ENCODE data around the gene MICALL1. TPM values are rescaled to one million over a fixed set of nuclear protein-coding genes. Genes with fewer than 3 reads are reported as not detected.

MICALL1 gene
- total RNA-seq, 6 experiments from 2014 or later = 37.7 to 46.5 (median 40.5) TPM

- Mint-ChIP-seq H3K36me3 (ENCODE audit: low read depth) (peaks cover 23% of the 10 kb centered on the region), H3K4me1 (ENCODE audit: low read depth) (peaks cover 19% of the 10 kb centered on the region), H3K27ac (no peak overlapping the region), H3K9me3 (no peaks in the 10 kb centered on the region), H3K27me3 (ENCODE audit: insufficient read depth) (no peaks in the 10 kb centered on the region), H3K4me3 (no peak overlapping the region)
- no peak for DNase-seq
- no peak for TF ChIP-seq CTCF (IDR thresholded peaks at IDR 0.05)
Observed at GRCh38 chr22:37967637-37968451, 61.7 kb downstream of the MICALL1 start.

GRCh38 chr22:37968452-37969251, 62.6 kb downstream of the MICALL1 start:
- peaks cover 23% of the 10 kb centered on the region for H3K36me3 Mint-ChIP-seq (ENCODE audit: low read depth)
- no peak overlapping the region for H3K4me3 Mint-ChIP-seq
- no peak for DNase-seq
- peaks cover 2% of the 10 kb centered on the region; the same call in 1 of the 2 replicates for H3K27me3 Mint-ChIP-seq (ENCODE audit: insufficient read depth)
- no peak for TF ChIP-seq CTCF (IDR thresholded peaks at IDR 0.05)
- H3K27ac Mint-ChIP-seq = no peak overlapping the region
- H3K9me3 Mint-ChIP-seq = no peaks in the 10 kb centered on the region
- peaks cover 19% of the 10 kb centered on the region for H3K4me1 Mint-ChIP-seq (ENCODE audit: low read depth)

GRCh38 chr22:37970864-37971263, 64.8 kb downstream of the MICALL1 start:
- DNase-seq = no peak
- peaks cover 2% of the 10 kb centered on the region; the same call in 1 of the 2 replicates for H3K27me3 Mint-ChIP-seq (ENCODE audit: insufficient read depth)

GRCh38 chr22:37971475-37972434, 65.7 kb downstream of the MICALL1 start:
- TF ChIP-seq CTCF (IDR thresholded peaks at IDR 0.05) = no peak
- Mint-ChIP-seq H3K27me3 (ENCODE audit: insufficient read depth) (peaks cover 2% of the 10 kb centered on the region; the same call in 1 of the 2 replicates), H3K27ac (no peak overlapping the region), H3K4me3 (no peak overlapping the region), H3K4me1 (ENCODE audit: low read depth) (0 out of 2 replicates have a peak, but pooled peaks cover 5% of the 10 kb centered on the region), H3K36me3 (ENCODE audit: low read depth) (peaks cover 28% of the 10 kb centered on the region), H3K9me3 (no peaks in the 10 kb centered on the region)
- DNase-seq = no peak

More at GRCh38 chr22:37970864-37971263, 64.8 kb downstream of the MICALL1 start:
- H3K4me1 Mint-ChIP-seq (ENCODE audit: low read depth) = peaks cover 9% of the 10 kb centered on the region
- no peak for TF ChIP-seq CTCF (IDR thresholded peaks at IDR 0.05)
- H3K36me3 Mint-ChIP-seq (ENCODE audit: low read depth) = peaks cover 31% of the 10 kb centered on the region
- no peak overlapping the region for H3K27ac Mint-ChIP-seq
- H3K4me3 Mint-ChIP-seq = no peak overlapping the region
- H3K9me3 Mint-ChIP-seq = no peaks in the 10 kb centered on the region

- no peaks in the 10 kb centered on the region for H3K9me3 Mint-ChIP-seq
- H3K36me3 Mint-ChIP-seq (ENCODE audit: low read depth) = peaks cover 21% of the 10 kb centered on the region
- H3K4me1 Mint-ChIP-seq (ENCODE audit: low read depth) = no peaks in the 10 kb centered on the region
- no peak overlapping the region for H3K27ac Mint-ChIP-seq
- DNase-seq = no peak
- peaks cover 2% of the 10 kb centered on the region; the same call in 1 of the 2 replicates for H3K27me3 Mint-ChIP-seq (ENCODE audit: insufficient read depth)
- H3K4me3 Mint-ChIP-seq = no peak overlapping the region
- no peak for TF ChIP-seq CTCF (IDR thresholded peaks at IDR 0.05)
Observed at GRCh38 chr22:37972527-37972926, 66.4 kb downstream of the MICALL1 start.

All from HFFc6 (cell line).